ENCODE measurements around the gene FOXP1. TPM values are rescaled to one million over a fixed set of nuclear protein-coding genes. Genes with fewer than 3 reads are reported as not detected.

FOXP1 gene
- total and polyA plus RNA-seq, 2 of the 8 experiments (the other 6 are each of a cell fraction or from before 2014, with no cell fraction given) = 13.9 to 25.4 TPM

DNA sequence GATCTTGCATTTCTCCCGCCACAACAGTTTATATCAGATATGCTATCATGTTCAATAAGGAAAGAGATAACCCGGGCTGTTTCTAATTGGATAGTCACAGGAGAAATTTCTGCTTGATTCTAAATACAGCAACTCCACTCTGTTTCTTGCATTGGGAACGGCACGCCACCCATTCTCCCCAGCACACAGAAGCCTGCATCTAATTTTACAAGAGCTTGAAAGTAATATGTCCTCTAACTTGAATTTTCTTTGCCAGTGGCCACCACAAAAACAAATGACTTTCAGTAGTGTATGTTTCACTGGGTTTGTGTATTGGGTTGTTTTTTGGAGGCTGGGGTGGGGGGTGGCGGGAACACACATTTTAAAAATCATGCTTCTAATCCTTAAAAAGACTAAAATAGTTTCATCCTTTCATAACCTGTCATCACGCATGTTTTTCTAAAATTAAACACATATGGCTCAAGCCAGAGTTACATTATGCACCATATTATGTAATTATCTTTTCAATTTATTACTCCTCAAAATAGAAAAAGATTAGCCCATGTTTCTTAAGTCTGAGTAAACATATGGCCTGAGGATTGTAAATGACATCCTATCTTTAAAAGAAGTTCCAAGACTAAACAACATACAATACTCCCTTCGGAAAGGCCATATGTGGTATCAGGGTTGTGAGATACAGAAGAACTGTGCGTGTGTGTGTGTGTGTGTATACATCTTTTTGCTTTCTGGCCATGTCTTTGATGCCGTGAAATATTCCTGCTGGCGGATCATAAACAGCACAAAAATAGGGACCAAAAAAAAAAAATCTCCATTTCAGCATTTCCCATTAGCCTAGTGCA lies 176.3 kb downstream of the FOXP1 start (continued):
- TF ChIP-seq SIX5 (IDR thresholded peaks at IDR 0.05; ENCODE audit: low read depth, low read length) = no peak

Data from H1 (cell line).